ENCODE measurements around the gene PTPRK. TPM values are rescaled to one million over a fixed set of nuclear protein-coding genes. Genes with fewer than 3 reads are reported as not detected.

The PTPRK gene
- total and polyA plus RNA-seq, 2 donors (not counting 1 experiment from before 2014, with no cell fraction given) = 16.2 to 18.7 TPM

- no peaks in the 10 kb centered on the region for H3K4me1 ChIP-seq (ENCODE audit: control insufficient read depth in 2 of 2, insufficient read depth in 2 of 2, low read length in 2 of 2)
- H3K27ac ChIP-seq (ENCODE audit: low read length in 2 of 2) = no peak overlapping the region
- Mint-ChIP-seq H3K9me3 (ENCODE audit: insufficient read depth) (no peaks in the 10 kb centered on the region), H3K27ac (no peak overlapping the region), H3K27me3 (no peaks in the 10 kb centered on the region), H3K4me3 (no peak overlapping the region), H3K4me1 (no peaks in the 10 kb centered on the region)
- no peak for ATAC-seq (ENCODE audit: low read depth)
- no peaks in the 10 kb centered on the region for H3K9me3 ChIP-seq (ENCODE audit: control extremely low read depth in 1 of 3, control insufficient read depth in 2 of 3, insufficient read depth in 1 of 3, low read length in 2 of 3)
- H2AFZ ChIP-seq (ENCODE audit: insufficient read depth, low read depth, low read length, poor library complexity, severe bottlenecking) = no peak overlapping the region
- H3K79me2 ChIP-seq (ENCODE audit: control insufficient read depth, insufficient read depth, low read length) = no peaks in the 10 kb centered on the region
- no peak overlapping the region for H3K4me3 ChIP-seq (ENCODE audit: control extremely low read depth in 1 of 5, extremely low read depth in 1 of 5, insufficient read depth in 1 of 5, low read depth in 2 of 5, low read length in 4 of 5)
- TF ChIP-seq CTCF (IDR thresholded peaks at IDR 0.05) = no peak
- TF ChIP-seq EZH2 (IDR thresholded peaks at IDR 0.05; ENCODE audit: borderline replicate concordance, insufficient read depth, low read depth, low read length, poor library complexity, severe bottlenecking) = no peak
- no peak overlapping the region for H3K4me2 ChIP-seq (replicated peaks; ENCODE audit: low read depth, low read length, poor library complexity, severe bottlenecking)
- 100% methylated on average over 2 of the region's 2 CpGs for WGBS (ENCODE audit: insufficient coverage)
- ChIA-PET CTCF (interaction anchor here (1.1 kb wide), 1 partner anchor 11 kb away, joined by 3 read pairs; no protein-coding TSS in a partner anchor), POLR2A (no interaction called here)
- intact Hi-C loops (cut with micrococcal nuclease) = no loop called here
- H3K9ac ChIP-seq (ENCODE audit: low read length) = no peak overlapping the region
- H3K36me3 ChIP-seq (replicated peaks in 1 of 2; ENCODE audit: control extremely low read depth in 1 of 2, control insufficient read depth in 1 of 2, extremely low read depth in 1 of 2, insufficient read depth in 2 of 2, low read length in 1 of 2) = no peaks in the 10 kb centered on the region
- DNase-seq = no peak
- no peaks in the 10 kb centered on the region for H3K27me3 ChIP-seq (replicated peaks in 1 of 4; ENCODE audit: control extremely low read depth in 1 of 4, control insufficient read depth in 3 of 4, insufficient read depth in 4 of 4, low read length in 3 of 4)
- H4K20me1 ChIP-seq (ENCODE audit: control insufficient read depth, insufficient read depth, low read length, poor library complexity, severe bottlenecking) = no peaks in the 10 kb centered on the region
These were observed 487.2 kb downstream of the PTPRK start for GRCh38 chr6:128033156-128033555.

GRCh38 chr6:128032042-128032441 lies 488.4 kb downstream of the PTPRK start:
- H3K4me1 Mint-ChIP-seq = no peaks in the 10 kb centered on the region
- H3K27me3 Mint-ChIP-seq = no peaks in the 10 kb centered on the region
- TF ChIP-seq EZH2 (IDR thresholded peaks at IDR 0.05; ENCODE audit: borderline replicate concordance, insufficient read depth, low read depth, low read length, poor library complexity, severe bottlenecking) = no peak
- TF ChIP-seq CTCF (IDR thresholded peaks at IDR 0.05) = no peak
- ATAC-seq (ENCODE audit: low read depth) = no peak
- Histone ChIP-seq H2AFZ (ENCODE audit: insufficient read depth, low read depth, low read length, poor library complexity, severe bottlenecking) (no peak overlapping the region), H3K27me3 (replicated peaks in 1 of 4; ENCODE audit: control extremely low read depth in 1 of 4, control insufficient read depth in 3 of 4, insufficient read depth in 4 of 4, low read length in 3 of 4) (no peaks in the 10 kb centered on the region), H3K4me3 (ENCODE audit: control extremely low read depth in 1 of 5, extremely low read depth in 1 of 5, insufficient read depth in 1 of 5, low read depth in 2 of 5, low read length in 4 of 5) (no peak overlapping the region), H3K27ac (ENCODE audit: low read length in 2 of 2) (no peak overlapping the region), H3K4me2 (replicated peaks; ENCODE audit: low read depth, low read length, poor library complexity, severe bottlenecking) (no peak overlapping the region), H3K79me2 (ENCODE audit: control insufficient read depth, insufficient read depth, low read length) (no peaks in the 10 kb centered on the region), H3K36me3 (replicated peaks in 1 of 2; ENCODE audit: control extremely low read depth in 1 of 2, control insufficient read depth in 1 of 2, extremely low read depth in 1 of 2, insufficient read depth in 2 of 2, low read length in 1 of 2) (no peaks in the 10 kb centered on the region), H3K4me1 (ENCODE audit: control insufficient read depth in 2 of 2, insufficient read depth in 2 of 2, low read length in 2 of 2) (no peaks in the 10 kb centered on the region), H3K9ac (ENCODE audit: low read length) (no peak overlapping the region), H3K9me3 (ENCODE audit: control extremely low read depth in 1 of 3, control insufficient read depth in 2 of 3, insufficient read depth in 1 of 3, low read length in 2 of 3) (no peaks in the 10 kb centered on the region), H4K20me1 (ENCODE audit: control insufficient read depth, insufficient read depth, low read length, poor library complexity, severe bottlenecking) (no peaks in the 10 kb centered on the region)
- POLR2A ChIA-PET = no interaction called here
- no peaks in the 10 kb centered on the region for H3K9me3 Mint-ChIP-seq (ENCODE audit: insufficient read depth)
- intact Hi-C loops (cut with micrococcal nuclease) = no loop called here
- H3K4me3 Mint-ChIP-seq = no peak overlapping the region
- CTCF ChIA-PET = no interaction called here
- no peak for DNase-seq
- WGBS (ENCODE audit: insufficient coverage) = 98% methylated on average over 4 of the region's 6 CpGs
- H3K27ac Mint-ChIP-seq = no peak overlapping the region
